GM06990 (cell line): ENCODE results near the gene SBF2.

Experiments
- DNase-seq: peaks from one replicate; pipeline ENCODE4 v3.0.0-alpha.2; 2011; ENCODE audit not compliant: insufficient read length; ENCODE audit errors: extremely low read depth
- H3K27me3 ChIP-seq: replicated peaks from 2 replicates; pipeline ENCODE4 v1.6.0; 2011; ENCODE audit warnings: low read length; ENCODE audit not compliant: control insufficient read depth, insufficient read depth
- H3K36me3 ChIP-seq: 2 replicates; pipeline ENCODE4 v1.5.1; 2011; ENCODE audit warnings: low read length; ENCODE audit not compliant: control insufficient read depth, insufficient read depth
- H3K4me3 ChIP-seq: replicated peaks from 2 replicates; pipeline ENCODE4 v1.5.1; 2011; ENCODE audit warnings: low read depth, mild to moderate bottlenecking, control low read depth, low read length
- TF ChIP-seq, protein P1 (sequence below): IDR thresholded peaks from 2 replicates; pipeline ENCODE4 v1.5.1; 2011; ENCODE audit warnings: low read length, control low read depth, mild to moderate bottlenecking, inconsistent platforms; ENCODE audit not compliant: insufficient read depth, poor library complexity, severe bottlenecking

Gene SBF2

DNA sequence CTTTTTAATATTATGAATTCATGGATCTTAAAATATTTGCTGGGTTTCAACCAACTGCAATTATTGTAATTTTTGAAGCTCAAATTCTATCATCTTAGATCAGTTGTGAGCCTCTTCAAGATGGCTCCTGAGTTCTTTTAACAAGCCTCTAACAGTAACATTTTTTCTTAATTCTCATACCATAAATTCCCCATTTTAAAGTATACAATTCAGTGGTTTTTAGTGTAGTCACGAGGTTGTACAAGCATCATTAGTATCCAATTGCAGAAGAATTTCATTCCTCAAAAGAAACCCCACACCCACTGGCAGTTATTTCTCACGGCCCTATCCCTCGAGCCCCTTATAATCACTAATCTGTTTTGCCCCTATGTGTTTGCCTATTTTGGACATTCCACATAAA lies 270.8 kb downstream of the SBF2 start:
- H3K4me3 ChIP-seq = no peak overlapping the region
- H3K36me3 ChIP-seq = no peaks in the 10 kb centered on the region
- TF ChIP-seq, protein P1, sequence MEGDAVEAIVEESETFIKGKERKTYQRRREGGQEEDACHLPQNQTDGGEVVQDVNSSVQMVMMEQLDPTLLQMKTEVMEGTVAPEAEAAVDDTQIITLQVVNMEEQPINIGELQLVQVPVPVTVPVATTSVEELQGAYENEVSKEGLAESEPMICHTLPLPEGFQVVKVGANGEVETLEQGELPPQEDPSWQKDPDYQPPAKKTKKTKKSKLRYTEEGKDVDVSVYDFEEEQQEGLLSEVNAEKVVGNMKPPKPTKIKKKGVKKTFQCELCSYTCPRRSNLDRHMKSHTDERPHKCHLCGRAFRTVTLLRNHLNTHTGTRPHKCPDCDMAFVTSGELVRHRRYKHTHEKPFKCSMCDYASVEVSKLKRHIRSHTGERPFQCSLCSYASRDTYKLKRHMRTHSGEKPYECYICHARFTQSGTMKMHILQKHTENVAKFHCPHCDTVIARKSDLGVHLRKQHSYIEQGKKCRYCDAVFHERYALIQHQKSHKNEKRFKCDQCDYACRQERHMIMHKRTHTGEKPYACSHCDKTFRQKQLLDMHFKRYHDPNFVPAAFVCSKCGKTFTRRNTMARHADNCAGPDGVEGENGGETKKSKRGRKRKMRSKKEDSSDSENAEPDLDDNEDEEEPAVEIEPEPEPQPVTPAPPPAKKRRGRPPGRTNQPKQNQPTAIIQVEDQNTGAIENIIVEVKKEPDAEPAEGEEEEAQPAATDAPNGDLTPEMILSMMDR = no peak
- DNase-seq = no peak
- no peaks in the 10 kb centered on the region for H3K27me3 ChIP-seq

DNA sequence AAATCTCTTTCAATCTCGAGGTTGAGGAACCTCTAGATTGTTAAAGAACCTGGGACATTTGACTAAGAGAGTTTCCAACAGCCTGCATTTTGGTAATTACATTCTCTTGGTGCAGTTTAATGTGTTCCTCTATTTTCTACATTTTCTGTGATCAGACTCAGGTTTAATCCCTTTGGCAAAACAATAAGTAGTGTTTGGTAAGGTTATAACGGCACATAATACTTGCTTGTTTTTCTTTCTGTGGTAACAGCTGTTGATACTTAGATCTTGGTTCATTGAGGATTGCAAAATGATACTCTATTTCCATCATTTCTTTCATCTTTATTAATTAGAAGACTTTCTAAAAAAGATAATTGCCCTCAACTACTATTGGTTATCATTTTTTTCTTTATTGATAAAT lies 271.3 kb downstream of the SBF2 start:
- no peaks in the 10 kb centered on the region for H3K27me3 ChIP-seq
- TF ChIP-seq, protein P1 = no peak
- no peak for DNase-seq

DNA sequence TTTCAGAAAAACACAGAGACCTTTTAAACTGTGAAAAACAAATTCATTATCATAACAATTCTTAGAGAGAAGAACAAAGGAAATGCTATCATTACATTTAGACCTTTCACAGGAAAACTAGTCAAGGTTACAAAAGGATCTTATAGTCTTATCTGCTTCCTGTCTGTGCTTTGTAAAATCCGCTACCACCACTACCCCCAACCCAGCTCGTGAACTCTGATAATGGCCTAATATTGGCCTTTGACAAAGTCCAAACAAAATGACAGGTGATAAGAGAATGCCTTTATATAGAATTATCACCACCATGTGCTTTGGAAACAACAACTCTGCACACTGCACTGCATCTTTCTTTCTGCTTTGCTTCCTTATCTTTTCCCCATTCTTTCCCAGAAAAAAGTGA lies 272.5 kb downstream of the SBF2 start:
- no peak for DNase-seq
- Histone ChIP-seq H3K36me3 (no peaks in the 10 kb centered on the region), H3K27me3 (no peaks in the 10 kb centered on the region), H3K4me3 (no peak overlapping the region)
- TF ChIP-seq, protein P1 = no peak

More for the DNA sequence above, 271.3 kb downstream of the SBF2 start:
- Histone ChIP-seq H3K36me3 (no peaks in the 10 kb centered on the region), H3K4me3 (no peak overlapping the region)

DNA sequence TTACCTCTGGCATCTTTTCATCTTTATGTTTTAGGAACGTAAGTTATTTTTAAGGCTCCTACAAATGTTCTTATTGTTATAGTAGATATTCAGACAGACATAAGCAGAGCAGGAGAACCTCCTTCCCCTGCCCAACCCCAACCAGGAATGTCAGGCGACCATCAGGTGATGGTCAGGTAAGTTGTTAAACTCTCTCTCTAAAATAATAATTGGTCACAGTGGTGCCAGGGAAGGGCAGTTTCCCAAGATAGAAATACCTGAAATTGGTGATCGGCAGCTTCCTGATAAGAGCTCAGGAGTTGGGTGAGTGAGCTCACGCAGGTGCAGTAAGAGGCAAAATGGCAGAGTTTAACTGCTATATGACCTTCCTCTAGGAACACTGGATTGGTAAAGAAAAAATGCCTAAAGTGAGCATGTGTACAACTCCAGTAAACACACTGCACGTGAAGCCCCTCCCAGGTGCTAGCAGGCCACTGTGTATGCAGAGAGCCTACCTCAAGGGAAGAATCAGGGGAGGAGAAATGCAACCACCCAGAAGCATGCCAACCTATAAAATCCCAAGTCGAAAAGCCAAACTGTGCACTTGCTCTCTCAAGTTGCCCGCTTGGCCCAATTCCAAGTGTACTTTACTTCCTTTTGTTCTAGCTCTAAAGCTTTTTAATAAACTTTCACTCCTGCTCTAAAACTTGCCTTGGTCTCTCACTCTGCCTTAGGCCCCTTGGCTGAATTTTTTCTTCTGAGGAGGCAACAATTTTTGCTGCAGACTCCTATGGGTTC lies 273.9 kb downstream of the SBF2 start:
- DNase-seq = no peak
- no peaks in the 10 kb centered on the region for H3K27me3 ChIP-seq
- TF ChIP-seq, protein P1 = no peak
- no peak overlapping the region for H3K4me3 ChIP-seq
- H3K36me3 ChIP-seq = no peaks in the 10 kb centered on the region

DNA sequence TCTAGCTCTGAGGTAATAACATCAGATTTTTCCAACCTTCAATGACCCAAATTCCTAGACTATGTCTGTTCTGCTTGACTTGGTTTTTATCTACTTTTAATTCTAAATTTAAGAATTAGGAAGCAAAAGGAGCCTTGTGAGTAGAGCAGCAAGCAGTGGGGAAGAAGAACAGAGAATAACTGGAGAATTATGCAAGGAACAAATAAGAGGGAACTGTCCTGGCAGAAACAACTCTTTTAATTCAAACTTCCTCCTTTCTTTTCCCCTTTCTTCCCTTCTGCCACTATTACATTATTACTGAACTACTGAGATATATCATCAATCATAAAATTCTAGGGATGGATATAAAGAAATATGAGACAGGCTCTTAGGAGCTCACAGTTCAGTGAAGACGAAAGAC lies 276.1 kb downstream of the SBF2 start:
- no peak overlapping the region for H3K4me3 ChIP-seq

More for the DNA sequence above, 276.1 kb downstream of the SBF2 start:
- Histone ChIP-seq H3K27me3 (no peaks in the 10 kb centered on the region), H3K36me3 (no peaks in the 10 kb centered on the region)
- TF ChIP-seq, protein P1 = no peak
- no peak for DNase-seq
